Endothelial cell of umbilical vein (primary cell): ENCODE data around the gene BZW2. TPM values are rescaled to one million over a fixed set of nuclear protein-coding genes. Genes with fewer than 3 reads are reported as not detected.

Source experiments
- BruUV-seq: library from RNA; stranded (reverse); fragments of 400-500 nt; replicated peaks from 2 replicates; lab custom pipeline; 2021; lab: Mats Ljungman, UMichigan
- CTCF ChIA-PET: fragments of 300-600, 350-600 bp; sonication (Branson Sonifier 250); formaldehyde crosslinking; loops from one replicate; lab custom pipeline; 2021; ENCODE audit warnings: antibody characterized with exemption, inconsistent platforms; lab: Charles Lee
- POLR2A ChIA-PET: fragments of 300-600, 350-600 bp; sonication (Branson Sonifier 250); formaldehyde crosslinking; loops from one replicate; lab custom pipeline; 2021; ENCODE audit warnings: antibody characterized with exemption, inconsistent platforms; lab: Charles Lee
- DNase-seq: peaks from one replicate; pipeline ENCODE4 v3.0.0-alpha.2; 2011; ENCODE audit warnings: low read depth, low spot score
- FAIRE-seq: peaks from 2 replicates; lab custom pipeline; 2011; peaks lifted over from hg19 to GRCh38; lab: Jason Lieb, UNC
- H2AFZ ChIP-seq: 2 replicates; pipeline ENCODE4 v1.6.0; 2012; ENCODE audit warnings: low read depth, low read length, control low read depth, inconsistent platforms
- H3K27ac ChIP-seq: 2 replicates; pipeline ENCODE4 v1.5.1; 2011; ENCODE audit warnings: low read depth, mild to moderate bottlenecking, control low read depth, low read length, moderate library complexity; ENCODE audit not compliant: insufficient read depth
- H3K27me3 ChIP-seq, 2 experiments: 2 replicates each; pipeline versions ENCODE4 v1.6.0 to v1.6.1; 2011; ENCODE audit warnings: low read length in 2 of 2, mixed read lengths in 1 of 2; ENCODE audit not compliant: control insufficient read depth in 2 of 2, insufficient read depth in 2 of 2
- H3K36me3 ChIP-seq, 2 experiments: 2 replicates in 1 of 2; 3 replicates in 1 of 2; pipeline ENCODE4 v1.5.1; 2011; ENCODE audit warnings: low read length in 2 of 2, mild to moderate bottlenecking in 1 of 2, moderate library complexity in 1 of 2; ENCODE audit not compliant: control insufficient read depth in 2 of 2, insufficient read depth in 2 of 2; ENCODE audit errors: extremely low read depth in 1 of 2
- H3K4me1 ChIP-seq: 3 replicates; pipeline ENCODE4 v1.5.1; 2011; ENCODE audit warnings: mild to moderate bottlenecking, low read length; ENCODE audit not compliant: control insufficient read depth, insufficient read depth; ENCODE audit errors: extremely low read depth
- H3K4me2 ChIP-seq: 2 replicates; pipeline ENCODE4 v1.6.1; 2011; ENCODE audit warnings: low read length, control low read depth, mixed read lengths; ENCODE audit not compliant: insufficient read depth
- H3K4me3 ChIP-seq, 3 experiments: fragments of 200-600 bp in 1 of 3; sonication (generic), shearing (Covaris generic) in 1 of 3; replicated peaks in 1 of 3; 2 replicates each; pipeline ENCODE4 v1.5.1; 2011 to 2016; ENCODE audit warnings: control low read depth in 3 of 3, low read length in 3 of 3, mild to moderate bottlenecking in 2 of 3, inconsistent platforms in 1 of 3, low read depth in 1 of 3, moderate library complexity in 1 of 3; ENCODE audit not compliant: insufficient read depth in 1 of 3
- H3K79me2 ChIP-seq: 2 replicates; pipeline ENCODE4 v1.6.0; 2012; ENCODE audit warnings: low read length, inconsistent platforms; ENCODE audit not compliant: control insufficient read depth, insufficient read depth
- H3K9ac ChIP-seq: replicated peaks from 2 replicates; pipeline ENCODE3; 2011; ENCODE audit warnings: low read length, control low read depth; ENCODE audit not compliant: insufficient read depth; ENCODE audit errors: extremely low read depth
- H3K9me1 ChIP-seq: replicated peaks from 3 replicates; pipeline ENCODE4 v1.6.0; 2011; ENCODE audit warnings: mild to moderate bottlenecking, low read length; ENCODE audit not compliant: control insufficient read depth, insufficient read depth; ENCODE audit errors: extremely low read depth
- H3K9me3 ChIP-seq: replicated peaks from 2 replicates; pipeline ENCODE4 v1.5.1; 2012; ENCODE audit warnings: low read length, inconsistent platforms; ENCODE audit not compliant: control insufficient read depth, insufficient read depth
- H4K20me1 ChIP-seq: replicated peaks from 2 replicates; pipeline ENCODE3; 2011; ENCODE audit warnings: mild to moderate bottlenecking, low read length; ENCODE audit not compliant: control insufficient read depth, insufficient read depth; ENCODE audit errors: extremely low read depth
- CTCF ChIP-seq, 2 donors: IDR thresholded peaks; 1 replicate in 1 of 2; 2 replicates in 1 of 2; pipeline ENCODE4 v1.5.1; 2011; ENCODE audit warnings: low read length in 2 of 2, mild to moderate bottlenecking in 2 of 2, moderate library complexity in 2 of 2, control low read depth in 1 of 2, inconsistent platforms in 1 of 2, low read depth in 1 of 2; ENCODE audit not compliant: insufficient read depth in 1 of 2; ENCODE audit errors: extremely low read depth in 1 of 2
- EZH2 ChIP-seq: IDR thresholded peaks from 2 replicates; pipeline ENCODE4 v1.6.1; 2012; ENCODE audit warnings: borderline replicate concordance, low read depth, mild to moderate bottlenecking, moderate library complexity, low read length, inconsistent platforms; ENCODE audit not compliant: severe bottlenecking
- FOS ChIP-seq: IDR thresholded peaks from 2 replicates; pipeline ENCODE4 v1.6.1; 2011; ENCODE audit warnings: mild to moderate bottlenecking, low read length, moderate library complexity, borderline replicate concordance; ENCODE audit not compliant: insufficient read depth
- GATA2 ChIP-seq: IDR thresholded peaks from 2 replicates; pipeline ENCODE4 v1.7.0; 2011; ENCODE audit warnings: low read depth, mild to moderate bottlenecking, moderate library complexity, mixed read lengths, low read length; ENCODE audit not compliant: insufficient read length, insufficient read depth
- JUN ChIP-seq: IDR thresholded peaks from 2 replicates; pipeline ENCODE4 v1.6.1; 2011; ENCODE audit warnings: borderline replicate concordance, low read depth; ENCODE audit not compliant: insufficient read length, insufficient read depth
- MAX ChIP-seq: IDR thresholded peaks from 2 replicates; pipeline ENCODE4 v1.6.1; 2011; ENCODE audit not compliant: insufficient read depth, insufficient read length
- MYC ChIP-seq: IDR thresholded peaks from one replicate; pipeline ENCODE4 v1.6.1; 2011; ENCODE audit warnings: mild to moderate bottlenecking, low read depth, low read length
- POLR2A ChIP-seq: IDR thresholded peaks from 2 replicates; pipeline ENCODE4 v1.6.1; 2012; ENCODE audit warnings: low read depth, mild to moderate bottlenecking, control low read depth, low read length
- POLR2AphosphoS5 ChIP-seq: IDR thresholded peaks from 2 replicates; pipeline ENCODE4 v1.6.1; 2012; ENCODE audit warnings: low read depth, mild to moderate bottlenecking, control low read depth, low read length, moderate library complexity; ENCODE audit not compliant: insufficient read depth
- dilution Hi-C: fragments of 300-500 bp; cut with MboI; formaldehyde crosslinking; loops from one replicate; pipeline ENCODE4 v1.15.0; 2019; ENCODE audit warnings: low sequenced_read_pairs; ENCODE audit not compliant: extremely low pct_ligation_motif_present
- intact Hi-C: fragments of 100-400 bp; cut with micrococcal nuclease; formaldehyde crosslinking; loops from one replicate; pipeline ENCODE4 v1.10.0; 2022
- polyA plus RNA-seq, 4 experiments: library from polyadenylated mRNA; depleted of rRNA in 3 of 4; stranded (reverse) in 3 of 4; unstranded in 1 of 4; fragments of >200 nt; gene quantifications; 2 replicates each; pipeline versions ENCODE4 v1.2.1 to v1.2.3, GENCODE V29; 2011 to 2012; ENCODE audit warnings: missing spikeins in 1 of 4
- total RNA-seq: library from RNA; stranded (reverse); gene quantifications from 2 replicates; pipeline ENCODE4 v1.2.3, GENCODE V29; 2021

BZW2 gene
- total and polyA plus RNA-seq, 2 donors (not counting 3 experiments of a cell fraction or from before 2014, with no cell fraction given): 39.7 to 106 TPM

- Histone ChIP-seq H3K9ac (no peak overlapping the region), H3K4me3 (no peak overlapping the region), H3K27me3 (no peaks in the 10 kb centered on the region), H3K36me3 (peaks cover 0 to 2% of the 10 kb centered on the region in 2 experiments), H2AFZ (no peak overlapping the region), H3K4me2 (no peak overlapping the region), H3K9me3 (no peaks in the 10 kb centered on the region), H3K4me1 (no peaks in the 10 kb centered on the region), H3K79me2 (no peaks in the 10 kb centered on the region), H4K20me1 (no peaks in the 10 kb centered on the region), H3K27ac (no peak overlapping the region), H3K9me1 (no peaks in the 10 kb centered on the region)
- no peak for FAIRE-seq
- TF ChIP-seq JUN (no peak), EZH2 (no peak), CTCF (IDR thresholded peaks at IDR 0.05; ENCODE audit: extremely low read depth in 1 of 2, insufficient read depth in 1 of 2, low read depth in 1 of 2, low read length in 2 of 2) (no peak), MYC (no peak), MAX (no peak), POLR2AphosphoS5 (no peak), GATA2 (no peak), FOS (no peak), POLR2A (no peak)
- ChIA-PET POLR2A (no interaction called here), CTCF (interaction anchor here (1.2 kb wide), 1 partner anchor 8 kb away, joined by 3 read pairs; no protein-coding TSS in a partner anchor)
- dilution Hi-C loops: no loop called here
- no peak for DNase-seq
- intact Hi-C loops: loop anchor here (1.0 kb wide), 1 partner anchor 315 kb away; no protein-coding TSS in a partner anchor
- no TSS peak for BruUV-seq
Observed at GRCh38 chr7:16603633-16604032, 42.3 kb upstream of the BZW2 start.
